ENCODE results near the gene PDLIM7. TPM values are rescaled to one million over a fixed set of nuclear protein-coding genes. Genes with fewer than 3 reads are reported as not detected.

PDLIM7 gene
- total and polyA plus RNA-seq, 10 of the 15 experiments (the other 5 are each of a cell fraction or from before 2014, with no cell fraction given) = 0.82 to 36.6 (median 19.3) TPM

- TF ChIP-seq E2F8 (IDR thresholded peaks at IDR 0.05; ENCODE audit: low read depth, partially characterized antibody) = no peak
- TF ChIP-seq POLR2AphosphoS2 (IDR thresholded peaks at IDR 0.05; ENCODE audit: low read depth, low read length) = 0 out of 2 replicates have a peak, but pooled peaks have one; percentile 39
- TF ChIP-seq JUNB (IDR thresholded peaks at IDR 0.05) = no peak
- TF ChIP-seq TAF1 (IDR thresholded peaks at IDR 0.05; ENCODE audit: borderline replicate concordance, low read depth, low read length) = no peak
- no peak for TF ChIP-seq SREBF1 (IDR thresholded peaks at IDR 0.05; ENCODE audit: low read length)
- TF ChIP-seq, protein P1, sequence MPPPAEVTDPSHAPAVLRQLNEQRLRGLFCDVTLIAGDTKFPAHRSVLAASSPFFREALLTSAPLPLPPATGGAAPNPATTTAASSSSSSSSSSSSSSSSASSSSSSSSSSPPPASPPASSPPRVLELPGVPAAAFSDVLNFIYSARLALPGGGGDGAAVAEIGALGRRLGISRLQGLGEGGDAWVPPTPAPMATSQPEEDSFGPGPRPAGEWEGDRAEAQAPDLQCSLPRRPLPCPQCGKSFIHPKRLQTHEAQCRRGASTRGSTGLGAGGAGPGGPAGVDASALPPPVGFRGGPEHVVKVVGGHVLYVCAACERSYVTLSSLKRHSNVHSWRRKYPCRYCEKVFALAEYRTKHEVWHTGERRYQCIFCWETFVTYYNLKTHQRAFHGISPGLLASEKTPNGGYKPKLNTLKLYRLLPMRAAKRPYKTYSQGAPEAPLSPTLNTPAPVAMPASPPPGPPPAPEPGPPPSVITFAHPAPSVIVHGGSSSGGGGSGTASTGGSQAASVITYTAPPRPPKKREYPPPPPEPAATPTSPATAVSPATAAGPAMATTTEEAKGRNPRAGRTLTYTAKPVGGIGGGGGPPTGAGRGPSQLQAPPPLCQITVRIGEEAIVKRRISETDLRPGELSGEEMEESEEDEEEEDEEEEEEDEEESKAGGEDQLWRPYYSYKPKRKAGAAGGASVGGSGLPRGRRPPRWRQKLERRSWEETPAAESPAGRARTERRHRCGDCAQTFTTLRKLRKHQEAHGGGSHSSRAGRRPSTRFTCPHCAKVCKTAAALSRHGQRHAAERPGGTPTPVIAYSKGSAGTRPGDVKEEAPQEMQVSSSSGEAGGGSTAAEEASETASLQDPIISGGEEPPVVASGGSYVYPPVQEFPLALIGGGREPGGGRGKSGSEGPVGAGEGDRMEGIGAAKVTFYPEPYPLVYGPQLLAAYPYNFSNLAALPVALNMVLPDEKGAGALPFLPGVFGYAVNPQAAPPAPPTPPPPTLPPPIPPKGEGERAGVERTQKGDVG (CRISPR knock-in tag; IDR thresholded peaks at IDR 0.05) = peak; percentile 76; the same call in 1 of the 2 replicates
- TF ChIP-seq STAT1 (conservative IDR thresholded peaks at IDR 0.05) = no peak
- TF ChIP-seq HDAC2 (IDR thresholded peaks at IDR 0.05) = no peak
- TF ChIP-seq, protein P2, sequence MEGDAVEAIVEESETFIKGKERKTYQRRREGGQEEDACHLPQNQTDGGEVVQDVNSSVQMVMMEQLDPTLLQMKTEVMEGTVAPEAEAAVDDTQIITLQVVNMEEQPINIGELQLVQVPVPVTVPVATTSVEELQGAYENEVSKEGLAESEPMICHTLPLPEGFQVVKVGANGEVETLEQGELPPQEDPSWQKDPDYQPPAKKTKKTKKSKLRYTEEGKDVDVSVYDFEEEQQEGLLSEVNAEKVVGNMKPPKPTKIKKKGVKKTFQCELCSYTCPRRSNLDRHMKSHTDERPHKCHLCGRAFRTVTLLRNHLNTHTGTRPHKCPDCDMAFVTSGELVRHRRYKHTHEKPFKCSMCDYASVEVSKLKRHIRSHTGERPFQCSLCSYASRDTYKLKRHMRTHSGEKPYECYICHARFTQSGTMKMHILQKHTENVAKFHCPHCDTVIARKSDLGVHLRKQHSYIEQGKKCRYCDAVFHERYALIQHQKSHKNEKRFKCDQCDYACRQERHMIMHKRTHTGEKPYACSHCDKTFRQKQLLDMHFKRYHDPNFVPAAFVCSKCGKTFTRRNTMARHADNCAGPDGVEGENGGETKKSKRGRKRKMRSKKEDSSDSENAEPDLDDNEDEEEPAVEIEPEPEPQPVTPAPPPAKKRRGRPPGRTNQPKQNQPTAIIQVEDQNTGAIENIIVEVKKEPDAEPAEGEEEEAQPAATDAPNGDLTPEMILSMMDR (IDR thresholded peaks at IDR 0.05 in 2 of 3, conservative IDR thresholded peaks at IDR 0.05 in 1 of 3; ENCODE audit: control insufficient read depth in 2 of 3, extremely low read depth in 1 of 3, insufficient read depth in 1 of 3, low read depth in 3 of 3, low read length in 3 of 3) = peak; percentile 79 to 98 (median 87); a peak in 4 of 6 replicates
- TF ChIP-seq BRCA1 (IDR thresholded peaks at IDR 0.05; ENCODE audit: low read depth, low read length) = peak; percentile 65; the same call in 1 of the 2 replicates
- no peak for TF ChIP-seq RFX5 (IDR thresholded peaks at IDR 0.05; ENCODE audit: low read depth, low read length)
- TF ChIP-seq ZNF24 (IDR thresholded peaks at IDR 0.05) = peak; percentile 71; the same call in 1 of the 2 replicates
- TF ChIP-seq FOXK2 (IDR thresholded peaks at IDR 0.05) = no peak
- TF ChIP-seq STAT3 (IDR thresholded peaks at IDR 0.05; ENCODE audit: low read depth, low read length) = no peak
- peak; percentile 97 for TF ChIP-seq JUND (IDR thresholded peaks at IDR 0.05; ENCODE audit: low read depth, low read length)
- no peak for TF ChIP-seq NFIC (IDR thresholded peaks at IDR 0.05; ENCODE audit: low read depth, low read length)
- TF ChIP-seq USF1 (IDR thresholded peaks at IDR 0.05; ENCODE audit: borderline replicate concordance, extremely low read length, insufficient read depth, low read depth, low read length) = no peak
- TF ChIP-seq TCF12 (IDR thresholded peaks at IDR 0.05; ENCODE audit: low read depth, low read length) = peak; percentile 64
- TF ChIP-seq, protein P3, sequence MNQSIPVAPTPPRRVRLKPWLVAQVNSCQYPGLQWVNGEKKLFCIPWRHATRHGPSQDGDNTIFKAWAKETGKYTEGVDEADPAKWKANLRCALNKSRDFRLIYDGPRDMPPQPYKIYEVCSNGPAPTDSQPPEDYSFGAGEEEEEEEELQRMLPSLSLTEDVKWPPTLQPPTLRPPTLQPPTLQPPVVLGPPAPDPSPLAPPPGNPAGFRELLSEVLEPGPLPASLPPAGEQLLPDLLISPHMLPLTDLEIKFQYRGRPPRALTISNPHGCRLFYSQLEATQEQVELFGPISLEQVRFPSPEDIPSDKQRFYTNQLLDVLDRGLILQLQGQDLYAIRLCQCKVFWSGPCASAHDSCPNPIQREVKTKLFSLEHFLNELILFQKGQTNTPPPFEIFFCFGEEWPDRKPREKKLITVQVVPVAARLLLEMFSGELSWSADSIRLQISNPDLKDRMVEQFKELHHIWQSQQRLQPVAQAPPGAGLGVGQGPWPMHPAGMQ (IDR thresholded peaks at IDR 0.05; ENCODE audit: borderline replicate concordance) = no peak
- no peak for TF ChIP-seq POLR2A (IDR thresholded peaks at IDR 0.05; ENCODE audit: low read depth, low read length)
- TF ChIP-seq SUZ12 (IDR thresholded peaks at IDR 0.05; ENCODE audit: unreplicated experiment) = no peak
Measured at GRCh38 chr5:177454397-177455035, 42.9 kb downstream of the PDLIM7 start (continued).

All from GM12878 (cell line).